ENCODE results near the gene ATOSB.
A peak's percentile ranks its signal among the peaks of the same experiment; 100 is the strongest.
"Not testable (repeated sequence)": the region's sequence is repeated elsewhere in the genome, so short reads cannot be mapped to it uniquely, and the experiment has no call there.

The ATOSB gene

GRCh38 chr9:35115680-35116538, at the start of gene ATOSB:
Gene ATOSB (minus strand): TSS chr9:35115862. CDS start chr9:35108274, 7,588 bp downstream.
- peak; percentile 92 for DNase-seq (ENCODE audit: low spot score)

- DNase-seq (ENCODE audit: low spot score) = no peak
Observed at GRCh38 chr9:35164711-35165110, 49.0 kb upstream of the ATOSB start.

GRCh38 chr9:35163413-35163812, 47.8 kb upstream of the ATOSB start:
- DNase-seq (ENCODE audit: low spot score) = no peak

GRCh38 chr9:35162605-35163315, 47.1 kb upstream of the ATOSB start:
- DNase-seq (ENCODE audit: low spot score) = no peak

GRCh38 chr9:35161713-35162604, 46.3 kb upstream of the ATOSB start, which contains the start of gene UNC13B:
Gene UNC13B (plus strand): TSS chr9:35162009. CDS start chr9:35162284, 275 bp downstream.
- peak; percentile 97 for DNase-seq (ENCODE audit: low spot score)

- no peak for DNase-seq (ENCODE audit: low spot score)
Observed at GRCh38 chr9:35158501-35159280, 43.0 kb upstream of the ATOSB start.

GRCh38 chr9:35157836-35158235, 42.2 kb upstream of the ATOSB start:
- DNase-seq (ENCODE audit: low spot score) = not testable (repeated sequence)

GRCh38 chr9:35156781-35157180, 41.1 kb upstream of the ATOSB start:
- no peak for DNase-seq (ENCODE audit: low spot score)

- no peak for DNase-seq (ENCODE audit: low spot score)
Observed at GRCh38 chr9:35152926-35153325, 37.3 kb upstream of the ATOSB start.

- not testable (repeated sequence) for DNase-seq (ENCODE audit: low spot score)
Observed at GRCh38 chr9:35147941-35148563, 32.4 kb upstream of the ATOSB start.

GRCh38 chr9:35142037-35142436, 26.4 kb upstream of the ATOSB start:
- no peak for DNase-seq (ENCODE audit: low spot score)

GRCh38 chr9:35140093-35140492, 24.4 kb upstream of the ATOSB start:
- DNase-seq (ENCODE audit: low spot score) = no peak

GRCh38 chr9:35136866-35137265, 21.2 kb upstream of the ATOSB start:
- DNase-seq (ENCODE audit: low spot score) = no peak

- DNase-seq (ENCODE audit: low spot score) = no peak
Observed at GRCh38 chr9:35135988-35136387, 20.3 kb upstream of the ATOSB start.

GRCh38 chr9:35134920-35135319, 19.3 kb upstream of the ATOSB start:
- DNase-seq (ENCODE audit: low spot score) = no peak

GRCh38 chr9:35116898-35117551, 1.4 kb upstream of the ATOSB start:
- DNase-seq (ENCODE audit: low spot score) = peak; percentile 78

GRCh38 chr9:35116539-35116897, 856 bp upstream of the ATOSB start:
- DNase-seq (ENCODE audit: low spot score) = no peak

GRCh38 chr9:35114840-35115628, 628 bp downstream of the ATOSB start:
- no peak for DNase-seq (ENCODE audit: low spot score)

- DNase-seq (ENCODE audit: low spot score) = peak; percentile 57
Observed at GRCh38 chr9:35114113-35114839, 1.4 kb downstream of the ATOSB start.
